Left ventricle myocardium inferior (tissue), 1 donor: ENCODE results near the gene NFKBIB. TPM values are rescaled to one million over a fixed set of nuclear protein-coding genes. Genes with fewer than 3 reads are reported as not detected.

Experiments used
- DNase-seq: peaks from one replicate; pipeline ENCODE4 v3.0.0-alpha.2; 2020
- H3K27ac ChIP-seq: fragments of 200-600 bp; replicated peaks from 2 replicates; pipeline ENCODE4 v1.8.0; 2021
- H3K27me3 ChIP-seq: fragments of 200-600 bp; 2 replicates; pipeline ENCODE4 v1.8.0; 2021; ENCODE audit warnings: low read depth
- H3K36me3 ChIP-seq: fragments of 200-600 bp; 2 replicates; pipeline ENCODE4 v1.8.0; 2021
- H3K4me1 ChIP-seq: fragments of 200-600 bp; 2 replicates; pipeline ENCODE4 v1.8.0; 2021
- H3K4me3 ChIP-seq: fragments of 200-600 bp; 2 replicates; pipeline ENCODE4 v1.8.0; 2021; ENCODE audit warnings: mild to moderate bottlenecking, moderate library complexity
- H3K9me3 ChIP-seq: fragments of 200-600 bp; replicated peaks from 2 replicates; pipeline ENCODE4 v1.8.0; 2021
- CTCF ChIP-seq: fragments of 200-600 bp; IDR thresholded peaks from 2 replicates; pipeline ENCODE4 v1.8.0; 2021; ENCODE audit warnings: antibody characterized with exemption, mild to moderate bottlenecking, borderline replicate concordance
- intact Hi-C: fragments of 100-400 bp; cut with micrococcal nuclease; formaldehyde crosslinking; loops from one replicate; pipeline ENCODE4 v1.11.0; 2022
- long read RNA-seq: library from polyadenylated mRNA; unstranded; transcript quantifications from one replicate; pipeline ENCODE4 v2.0.0, GENCODE V29; 2021
- total RNA-seq: library from RNA; stranded (reverse); fragmentation: NEBNext Ultra II Directional; extraction: Animal tissue kit (Norgen Biotek cat#: 25700); gene quantifications from one replicate; pipeline ENCODE4 v1.2.1, GENCODE V29; 2021
- donor health status: DM: no; HTN: yes; CAD: no; lungs with severe emphysema.

NFKBIB gene, protein sequence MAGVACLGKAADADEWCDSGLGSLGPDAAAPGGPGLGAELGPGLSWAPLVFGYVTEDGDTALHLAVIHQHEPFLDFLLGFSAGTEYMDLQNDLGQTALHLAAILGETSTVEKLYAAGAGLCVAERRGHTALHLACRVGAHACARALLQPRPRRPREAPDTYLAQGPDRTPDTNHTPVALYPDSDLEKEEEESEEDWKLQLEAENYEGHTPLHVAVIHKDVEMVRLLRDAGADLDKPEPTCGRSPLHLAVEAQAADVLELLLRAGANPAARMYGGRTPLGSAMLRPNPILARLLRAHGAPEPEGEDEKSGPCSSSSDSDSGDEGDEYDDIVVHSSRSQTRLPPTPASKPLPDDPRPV
- 18.4 TPM for total RNA-seq
- long read RNA-seq, transcript NFKBIB-201 (6 exons, 1,159 nt): minor isoform, 9 of 35 reads
- long read RNA-seq, transcript NFKBIB-204 (5 exons, 1,929 nt): major isoform, 12 of 35 reads
- long read RNA-seq, partial matches to known transcripts: 12 of 35 reads
- long read RNA-seq, other reads (novel, unspliced or antisense): 1 of 35 reads

GRCh38 chr19:38899447-38900201 is at the start of gene NFKBIB, which contains the start of gene SIRT2:
Gene NFKBIB, plus strand, starts transcription at chr19:38899969. Its CDS starts 64 bp downstream, at chr19:38900033.
Gene SIRT2, minus strand, starts transcription at chr19:38899618. Its CDS starts 97 bp downstream, at chr19:38899521.
- peaks cover 45% of the 10 kb centered on the region for H3K4me1 ChIP-seq
- H3K4me3 ChIP-seq: peak within 1 kb of the TSS; percentile 94
- no peak for TF ChIP-seq CTCF
- H3K36me3 ChIP-seq: peaks cover under 1% of the 10 kb centered on the region
- peak within 1 kb of the TSS; percentile 92 for H3K27ac ChIP-seq
- intact Hi-C loops: no loop called here
- H3K9me3 ChIP-seq: no peaks in the 10 kb centered on the region
- no peaks in the 10 kb centered on the region for H3K27me3 ChIP-seq
- peak; percentile 100 for DNase-seq

DNA sequence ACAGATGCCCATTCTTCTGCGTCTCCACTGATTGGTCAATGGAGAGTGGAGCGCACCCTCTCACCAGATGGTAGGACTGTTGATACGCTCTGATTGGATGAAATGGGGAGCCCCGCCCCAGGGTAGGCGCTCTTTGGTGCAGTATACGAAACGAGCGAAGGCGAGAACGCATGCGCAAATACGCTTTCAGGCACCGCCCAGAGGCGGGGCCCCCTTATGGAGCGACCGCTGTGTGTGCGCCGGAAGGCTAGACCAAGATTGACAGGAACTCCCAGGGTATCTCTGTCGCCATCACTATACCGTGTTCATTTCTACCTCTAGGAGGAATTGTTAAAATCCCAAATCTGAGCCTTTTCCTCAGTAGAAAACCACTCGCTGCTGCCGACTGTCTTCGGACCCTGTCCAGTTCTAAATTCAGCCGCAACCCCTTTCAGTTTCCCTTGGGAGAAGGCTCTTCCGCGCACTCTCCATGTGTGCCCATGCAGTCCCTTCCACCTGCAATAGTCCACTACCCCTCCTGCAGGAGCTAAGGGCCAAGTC is 49.3 kb upstream of the NFKBIB start:
- intact Hi-C loops: no loop called here
- Histone ChIP-seq H3K9me3 (no peaks in the 10 kb centered on the region), H3K27me3 (no peaks in the 10 kb centered on the region), H3K27ac (peak overlapping the region; percentile 97), H3K4me3 (peak overlapping the region; percentile 81), H3K4me1 (peaks cover 61% of the 10 kb centered on the region), H3K36me3 (peaks cover 29% of the 10 kb centered on the region)
- DNase-seq: peak; percentile 99
- peak; percentile 41 for TF ChIP-seq CTCF

DNA sequence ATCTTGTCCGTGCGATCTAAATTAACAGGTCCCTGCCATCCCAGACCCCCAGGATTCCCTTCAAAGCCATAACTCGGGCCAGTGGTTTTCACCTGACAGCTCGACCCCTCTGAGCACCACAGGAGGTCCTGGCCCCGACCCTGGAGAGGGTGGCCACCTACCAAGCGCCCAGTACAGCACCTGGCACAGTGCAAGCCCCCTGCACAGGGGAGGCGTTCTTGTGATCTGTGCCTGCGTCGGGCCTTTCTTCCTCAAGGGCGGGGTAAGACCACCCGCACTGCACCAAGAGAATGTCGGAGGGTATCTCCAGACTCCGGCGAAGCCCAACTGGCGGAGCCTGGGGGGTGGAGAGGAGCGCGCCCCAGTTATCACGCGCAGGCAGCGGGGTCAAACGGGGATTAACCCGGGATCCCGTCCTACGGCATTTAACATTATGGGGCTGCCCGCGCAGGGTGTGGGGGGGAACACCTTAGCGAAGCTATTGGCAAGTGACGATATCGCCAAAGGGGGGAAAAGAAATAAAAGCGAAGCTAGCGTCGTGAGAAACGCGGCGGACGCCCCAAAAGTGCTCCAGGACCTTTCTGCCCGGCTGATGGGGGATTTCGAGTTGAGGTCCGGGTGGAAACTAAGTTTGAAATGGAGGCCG is 48.7 kb upstream of the NFKBIB start:
- peaks cover 55% of the 10 kb centered on the region for H3K4me1 ChIP-seq

GRCh38 chr19:38851622-38852230 is 48.0 kb upstream of the NFKBIB start:
- TF ChIP-seq CTCF: no peak
- Histone ChIP-seq H3K4me1 (peaks cover 49% of the 10 kb centered on the region), H3K9me3 (no peaks in the 10 kb centered on the region), H3K36me3 (peaks cover 17% of the 10 kb centered on the region), H3K27me3 (no peaks in the 10 kb centered on the region), H3K4me3 (peak overlapping the region; percentile 81), H3K27ac (peak overlapping the region; percentile 97)
- intact Hi-C loops: no loop called here
- peak; percentile 95 for DNase-seq

More for the DNA sequence above, 48.7 kb upstream of the NFKBIB start:
- Histone ChIP-seq H3K27me3 (no peaks in the 10 kb centered on the region), H3K4me3 (peak overlapping the region; percentile 81), H3K36me3 (peaks cover 23% of the 10 kb centered on the region), H3K9me3 (no peaks in the 10 kb centered on the region), H3K27ac (peak overlapping the region; percentile 97)
- peak; percentile 2 for TF ChIP-seq CTCF
- peak; percentile 35 for DNase-seq
- intact Hi-C loops: no loop called here
